CD4-positive, alpha-beta T cell treated with Interleukin-6 for 4 hours (primary cell): ENCODE results near the gene MIER3.

ENCODE experiments used
- DNase-seq: peaks from one replicate; pipeline ENCODE4 v3.0.0-alpha.2; 2020; ENCODE audit warnings: mixed read lengths

The MIER3 gene

DNA sequence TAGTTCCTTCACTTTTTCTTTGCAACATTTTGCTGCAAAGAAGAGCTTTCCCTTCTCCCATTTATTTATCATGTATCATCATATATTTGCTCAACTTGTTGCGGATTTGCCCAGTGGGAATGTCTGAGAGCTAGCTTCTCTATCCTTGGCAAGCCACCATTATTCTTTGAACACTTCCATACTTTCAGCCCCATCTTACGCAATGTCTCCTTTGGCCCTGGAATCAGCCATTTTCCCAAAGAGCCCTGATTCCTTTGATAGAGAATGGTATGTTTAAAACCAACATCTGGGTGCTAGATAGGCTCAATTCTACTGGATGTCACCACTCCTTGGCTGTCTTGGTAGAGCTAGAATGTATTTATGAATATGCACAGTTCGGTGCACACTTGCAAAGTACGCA, 55.2 kb downstream of the MIER3 start:
- DNase-seq = no peak

GRCh38 chr5:56893251-56893951, 58.5 kb downstream of the MIER3 start:
- DNase-seq = no peak

GRCh38 chr5:56881571-56881970, 70.4 kb downstream of the MIER3 start:
- DNase-seq = no peak

DNA sequence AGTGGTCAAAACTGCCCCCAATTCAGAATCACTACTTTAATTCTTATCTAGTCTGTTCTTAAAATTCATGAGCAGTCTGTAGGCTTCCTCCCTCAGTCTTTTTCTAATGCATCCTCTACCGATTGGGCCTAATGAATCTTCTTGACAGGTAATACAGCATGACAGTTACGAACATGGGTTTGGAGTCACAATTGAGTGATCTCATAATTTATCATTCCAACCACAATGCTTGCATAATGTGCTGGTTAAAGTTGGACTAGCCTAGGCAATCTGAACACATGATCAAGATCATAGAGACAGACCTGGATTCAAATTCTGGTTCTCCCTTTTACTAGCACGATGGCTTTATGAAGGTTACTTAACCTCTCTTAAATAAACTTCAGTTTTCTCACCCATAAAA, 75.6 kb downstream of the MIER3 start:
- no peak for DNase-seq

- DNase-seq = no peak
These were observed 78.9 kb downstream of the MIER3 start for GRCh38 chr5:56873056-56873455.

- DNase-seq = no peak
These were observed 80.1 kb downstream of the MIER3 start for GRCh38 chr5:56871777-56872176.
